ENCODE measurements around the gene PANX2.

PANX2 gene

DNA sequence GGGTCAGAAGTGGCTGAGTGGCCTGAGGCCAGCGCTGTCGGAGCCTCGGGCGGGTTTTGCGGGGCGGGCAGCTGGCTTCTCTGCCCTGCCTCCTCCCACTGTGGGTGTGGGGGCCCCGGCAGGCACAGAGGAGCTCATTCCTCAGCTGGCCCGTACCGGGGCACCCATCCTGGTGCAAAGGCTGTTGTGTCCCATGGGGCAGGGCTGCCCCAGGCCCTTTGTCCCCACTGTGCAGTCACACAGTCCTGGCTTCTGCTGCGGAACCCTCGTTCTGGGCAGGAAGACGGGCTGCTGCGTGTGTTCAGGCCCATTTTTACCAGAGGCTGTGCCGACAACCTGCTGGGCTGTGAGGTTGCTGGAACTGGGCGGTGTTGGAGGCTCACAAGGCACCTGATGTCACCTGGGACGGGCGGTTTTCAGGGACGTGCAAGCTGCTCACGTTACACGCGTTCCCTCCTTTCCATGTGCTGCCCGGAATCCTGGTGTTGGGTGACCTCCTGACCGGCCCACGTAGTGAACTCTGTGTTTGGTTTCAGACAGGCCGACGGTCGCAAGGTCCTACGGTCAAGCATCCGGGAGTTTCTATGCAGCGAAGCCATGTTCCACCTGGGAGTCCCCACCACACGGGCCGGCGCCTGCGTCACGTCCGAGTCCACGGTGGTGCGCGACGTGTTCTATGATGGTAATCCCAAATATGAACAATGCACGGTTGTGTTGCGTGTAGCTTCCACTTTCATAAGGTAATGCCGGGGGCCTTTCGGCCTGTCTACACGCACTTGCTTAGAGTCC is 35.4 kb downstream of the PANX2 start:
- TF ChIP-seq CTCF (conservative IDR thresholded peaks at IDR 0.05; ENCODE audit: low read depth, low read length): no peak
- DNase-seq (ENCODE audit: low read depth): no peak
- H3K4me3 ChIP-seq (ENCODE audit: low read depth, low read length): no peak overlapping the region

DNA sequence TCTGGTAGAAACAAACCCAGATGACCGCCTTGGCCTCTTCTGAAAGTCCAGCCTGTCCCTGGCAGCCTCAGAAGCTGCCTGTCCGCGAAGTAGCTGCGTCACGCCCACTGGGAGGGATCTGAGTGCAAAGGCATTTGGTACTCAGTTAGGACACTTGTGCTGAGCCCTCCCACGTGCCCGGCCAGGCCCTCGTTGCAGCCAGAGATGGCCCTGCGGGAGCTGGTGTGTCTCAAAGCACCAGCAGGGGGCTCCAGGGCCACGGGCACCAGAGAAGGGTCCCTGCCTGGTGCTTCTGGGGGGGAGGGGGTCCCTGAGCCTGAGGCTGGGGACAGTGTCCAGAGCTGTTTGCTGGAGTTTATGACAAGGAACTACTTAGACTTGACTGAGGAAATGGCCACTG is 36.1 kb downstream of the PANX2 start:
- no peak overlapping the region for H3K4me3 ChIP-seq (ENCODE audit: low read depth, low read length)
- DNase-seq (ENCODE audit: low read depth): peak; percentile 31
- peak; percentile 63 for TF ChIP-seq CTCF (conservative IDR thresholded peaks at IDR 0.05; ENCODE audit: low read depth, low read length)

DNA sequence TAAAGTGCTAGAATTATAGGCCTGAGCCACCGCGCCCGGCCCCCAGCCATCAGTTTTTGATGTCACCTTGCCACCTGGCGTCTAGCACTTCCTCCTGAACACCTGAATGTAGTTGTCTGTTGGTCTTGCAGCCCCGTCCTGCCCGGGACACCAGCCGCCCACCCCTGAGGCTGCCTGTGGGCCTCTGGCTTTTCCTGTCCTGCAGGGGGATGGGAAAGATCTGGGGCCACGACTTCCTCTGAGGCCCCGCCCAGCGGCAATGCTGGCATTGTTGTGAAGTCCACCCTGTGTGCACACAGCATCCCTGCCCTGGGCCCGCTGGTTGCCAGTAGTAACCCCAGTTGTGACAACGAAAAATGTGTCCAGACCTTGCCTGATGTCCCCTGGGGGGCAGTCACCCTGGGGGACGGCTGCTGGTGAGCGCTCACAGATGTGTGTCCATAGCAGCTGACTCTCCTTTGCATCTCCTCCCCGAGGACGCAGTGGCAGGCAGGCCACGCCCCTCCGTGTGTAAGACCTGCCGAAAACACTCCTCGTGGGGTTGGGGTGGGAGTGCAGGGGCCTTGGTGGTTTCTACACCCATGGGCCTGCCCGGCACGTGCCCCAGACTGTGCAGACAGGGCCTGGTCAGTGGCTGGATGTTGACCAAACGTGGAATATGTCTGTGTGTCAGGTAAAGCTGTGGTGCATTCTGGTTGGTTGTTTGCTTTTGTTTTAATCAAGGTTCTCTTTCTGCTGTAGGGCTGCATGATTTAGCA is 37.0 kb downstream of the PANX2 start:
- no peak for DNase-seq (ENCODE audit: low read depth)
- no peak overlapping the region for H3K4me3 ChIP-seq (ENCODE audit: low read depth, low read length)
- TF ChIP-seq CTCF (conservative IDR thresholded peaks at IDR 0.05; ENCODE audit: low read depth, low read length): no peak

- H3K4me3 ChIP-seq (ENCODE audit: low read depth, low read length): no peak overlapping the region
- no peak for TF ChIP-seq CTCF (conservative IDR thresholded peaks at IDR 0.05; ENCODE audit: low read depth, low read length)
- DNase-seq (ENCODE audit: low read depth): no peak
These were observed 38.0 kb downstream of the PANX2 start for GRCh38 chr22:50208430-50208938.

GRCh38 chr22:50208939-50209892 is 38.7 kb downstream of the PANX2 start:
- TF ChIP-seq CTCF (conservative IDR thresholded peaks at IDR 0.05; ENCODE audit: low read depth, low read length): no peak
- DNase-seq (ENCODE audit: low read depth): no peak
- no peak overlapping the region for H3K4me3 ChIP-seq (ENCODE audit: low read depth, low read length)

- peak; percentile 74 for DNase-seq (ENCODE audit: low read depth)
- peak; percentile 91 for TF ChIP-seq CTCF (conservative IDR thresholded peaks at IDR 0.05; ENCODE audit: low read depth, low read length)
- no peak overlapping the region for H3K4me3 ChIP-seq (ENCODE audit: low read depth, low read length)
These were observed 39.4 kb downstream of the PANX2 start for GRCh38 chr22:50209893-50210292.

Measured in choroid plexus epithelial cell (primary cell).